Endometrial microvascular endothelial cells (primary cell): ENCODE measurements around the gene ADAMTS3. TPM values are rescaled to one million over a fixed set of nuclear protein-coding genes. Genes with fewer than 3 reads are reported as not detected.

Experiments used
- in situ Hi-C: cut with HindIII; loops from 2 replicates; pipeline ENCODE4 v1.10.0; 2017; ENCODE audit warnings: low sequenced_read_pairs, low pct_unique_long_range_greater_than_20kb; ENCODE audit errors: inconsistent ontology term
- total RNA-seq: library from RNA; depleted of rRNA; stranded (reverse); fragments of >200 nt; gene quantifications from one replicate; pipeline ENCODE4 v1.2.3, GENCODE V29; 2015; ENCODE audit errors: inconsistent ontology term

The ADAMTS3 gene
- total RNA-seq, 1 donor from 2014 or later = 0.19 TPM

- in situ Hi-C loops = no loop called here
Observed at GRCh38 chr4:72494156-72494555, 74.9 kb downstream of the ADAMTS3 start.

- in situ Hi-C loops = no loop called here
Observed at GRCh38 chr4:72489267-72489666, 79.8 kb downstream of the ADAMTS3 start.

DNA sequence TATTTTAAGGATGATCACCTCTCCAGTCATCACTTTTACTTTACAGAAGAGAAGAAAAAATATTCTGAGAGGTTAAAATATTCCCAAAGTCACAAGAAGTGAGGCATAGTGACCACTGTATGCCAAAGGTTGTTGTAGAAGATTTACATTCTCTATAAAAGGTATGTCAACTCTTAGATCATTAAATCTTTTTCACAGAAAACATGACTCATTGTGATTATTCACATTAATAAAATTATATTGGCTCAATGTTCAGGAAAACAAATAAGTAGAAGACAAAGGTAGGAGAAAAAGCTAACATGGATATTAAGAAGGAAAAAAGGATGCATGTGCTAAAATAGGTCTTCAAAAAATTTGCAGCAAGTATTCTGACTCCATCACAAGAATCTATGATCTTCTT lies 82.0 kb downstream of the ADAMTS3 start:
- in situ Hi-C loops = no loop called here

DNA sequence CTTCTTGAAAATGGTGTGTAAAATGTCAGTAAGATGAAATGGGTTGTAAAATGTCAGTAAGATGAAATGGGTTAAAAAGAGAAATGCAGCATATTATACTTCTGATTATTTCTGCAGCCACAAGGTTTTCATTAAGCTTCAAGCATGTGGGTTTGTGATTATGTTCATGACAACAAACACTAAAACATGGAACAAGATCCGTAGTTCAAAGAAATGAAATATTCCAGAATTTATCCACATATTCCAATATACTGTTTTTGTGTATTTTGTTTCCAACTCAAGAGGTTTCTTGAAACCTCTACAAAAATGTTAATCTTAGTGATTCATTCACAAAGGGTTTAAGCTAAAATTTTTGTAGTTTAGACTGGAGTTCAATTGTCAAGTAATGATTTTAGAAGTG lies 84.0 kb downstream of the ADAMTS3 start:
- in situ Hi-C loops = no loop called here

GRCh38 chr4:72473434-72473900 lies 95.6 kb downstream of the ADAMTS3 start:
- in situ Hi-C loops = no loop called here

GRCh38 chr4:72471816-72472215 lies 97.2 kb downstream of the ADAMTS3 start:
- in situ Hi-C loops = no loop called here

- in situ Hi-C loops = no loop called here
Observed at GRCh38 chr4:72468904-72469502, 100.0 kb downstream of the ADAMTS3 start.

DNA sequence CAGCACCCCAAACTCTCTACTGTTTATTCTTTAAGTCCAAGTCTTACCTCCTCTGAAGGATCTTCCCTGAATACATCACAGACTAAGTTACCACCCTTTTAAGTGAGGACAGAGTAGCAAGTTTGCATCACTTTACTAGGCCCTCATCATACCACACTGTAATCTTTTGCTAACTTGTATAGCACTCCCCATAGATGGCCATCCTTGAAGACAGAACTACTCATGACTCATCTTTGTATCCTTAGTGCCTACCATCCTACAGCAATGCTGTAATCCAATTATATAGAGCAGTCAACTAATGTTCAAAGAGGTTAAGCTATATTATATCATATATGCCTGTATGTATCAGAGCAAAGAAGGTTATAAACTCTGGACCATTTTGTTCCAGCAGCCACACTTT lies 101.4 kb downstream of the ADAMTS3 start:
- in situ Hi-C loops = no loop called here

GRCh38 chr4:72463724-72464123 lies 105.3 kb downstream of the ADAMTS3 start:
- in situ Hi-C loops = no loop called here

- in situ Hi-C loops = no loop called here
Observed at GRCh38 chr4:72457158-72457557, 111.9 kb downstream of the ADAMTS3 start.

GRCh38 chr4:72451349-72451748 lies 117.7 kb downstream of the ADAMTS3 start:
- in situ Hi-C loops = no loop called here

DNA sequence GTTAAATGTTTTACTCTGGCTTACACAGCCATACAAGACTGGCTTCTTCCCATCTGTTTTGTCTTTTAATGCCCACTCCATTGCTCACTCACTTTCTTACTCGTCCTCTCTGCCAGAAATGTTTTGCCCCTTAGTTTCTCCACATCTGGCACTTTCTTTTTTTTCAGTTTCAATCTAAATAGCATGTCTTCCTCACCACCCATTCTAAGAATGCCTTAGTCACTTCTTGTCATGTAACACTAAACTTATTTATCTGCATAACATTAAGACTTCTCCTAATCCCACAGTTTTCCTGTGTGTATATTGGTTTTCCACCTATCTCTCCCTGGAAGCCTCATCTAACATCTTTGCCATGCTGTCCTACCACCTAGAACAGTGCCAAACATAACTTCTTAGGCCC lies 119.3 kb downstream of the ADAMTS3 start:
- in situ Hi-C loops = no loop called here

DNA sequence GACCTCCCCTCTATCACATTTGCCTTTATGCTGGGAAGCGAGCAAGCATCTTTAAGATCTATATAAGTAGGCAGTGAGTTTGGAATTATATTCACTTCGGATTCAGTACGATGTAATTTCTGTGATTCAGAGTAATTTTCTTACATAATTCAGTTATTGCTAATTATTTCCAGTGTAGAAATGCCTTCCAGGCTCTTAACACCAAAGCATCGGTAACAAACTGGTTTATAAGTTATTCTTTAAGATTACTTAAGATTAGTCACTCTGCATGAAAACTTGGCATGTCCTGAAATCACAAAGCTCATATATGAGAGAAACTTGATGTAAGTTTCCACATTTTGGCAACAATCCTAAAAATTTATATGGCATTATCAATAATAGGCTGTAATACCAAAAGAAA lies 120.8 kb downstream of the ADAMTS3 start:
- in situ Hi-C loops = no loop called here

DNA sequence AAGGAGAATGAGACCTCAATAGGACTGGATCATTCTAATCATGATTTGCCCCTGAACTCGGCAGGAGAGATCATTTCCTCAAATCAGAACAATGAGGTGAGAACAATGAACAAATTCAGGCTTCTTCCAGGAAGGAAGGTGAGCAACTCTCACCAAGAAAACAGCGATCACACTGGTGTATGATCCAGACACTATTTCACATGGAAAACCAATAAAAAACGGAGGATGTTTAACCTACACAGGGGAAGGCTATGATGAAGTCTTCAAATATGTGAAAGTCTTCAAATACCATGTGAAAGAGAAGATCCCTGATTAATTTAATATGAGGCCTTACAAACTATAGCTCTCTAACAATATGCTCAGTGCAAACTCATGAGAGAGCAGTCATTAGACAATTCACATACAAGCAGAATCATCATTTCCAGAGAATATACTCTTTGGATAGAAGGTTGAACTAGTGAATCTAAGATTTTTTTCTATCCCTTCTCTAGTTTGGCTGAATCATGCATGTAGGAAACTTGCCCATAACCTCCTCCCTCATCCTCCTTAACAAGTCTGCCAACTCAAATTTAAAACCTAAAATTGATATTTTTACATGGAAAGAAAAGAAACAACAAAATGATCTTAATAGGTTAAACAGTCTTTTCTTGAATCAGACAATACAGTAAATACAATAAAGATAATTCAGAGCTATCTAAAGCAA lies 122.5 kb downstream of the ADAMTS3 start:
- in situ Hi-C loops = no loop called here

- in situ Hi-C loops = no loop called here
Observed at GRCh38 chr4:72444092-72444491, 124.9 kb downstream of the ADAMTS3 start.

- in situ Hi-C loops = no loop called here
Observed at GRCh38 chr4:72442715-72443114, 126.3 kb downstream of the ADAMTS3 start.

- in situ Hi-C loops = no loop called here
Observed at GRCh38 chr4:72442147-72442546, 126.9 kb downstream of the ADAMTS3 start.

- in situ Hi-C loops = no loop called here
Observed at GRCh38 chr4:72440386-72440785, 128.6 kb downstream of the ADAMTS3 start.

GRCh38 chr4:72432975-72433374 lies 136.0 kb downstream of the ADAMTS3 start:
- in situ Hi-C loops = no loop called here

DNA sequence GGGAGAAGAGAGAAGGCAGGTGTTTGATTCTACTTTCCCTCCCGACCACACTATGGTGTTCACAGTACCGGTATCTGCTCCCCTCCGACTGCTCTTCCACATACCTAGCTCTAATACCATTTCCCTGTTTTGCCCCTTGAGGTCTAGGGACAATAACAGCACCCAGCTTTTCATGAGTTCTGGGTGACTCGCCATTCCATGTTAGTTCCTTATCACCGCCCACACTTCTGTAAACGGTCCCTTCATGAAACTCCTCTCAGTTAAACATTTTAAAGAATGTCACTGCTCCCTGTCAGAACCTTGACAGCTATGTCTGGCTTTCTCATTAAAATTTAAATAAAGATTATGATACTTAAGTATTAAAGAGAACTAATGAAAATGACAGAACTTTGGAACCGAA lies 136.7 kb downstream of the ADAMTS3 start:
- in situ Hi-C loops = no loop called here

DNA sequence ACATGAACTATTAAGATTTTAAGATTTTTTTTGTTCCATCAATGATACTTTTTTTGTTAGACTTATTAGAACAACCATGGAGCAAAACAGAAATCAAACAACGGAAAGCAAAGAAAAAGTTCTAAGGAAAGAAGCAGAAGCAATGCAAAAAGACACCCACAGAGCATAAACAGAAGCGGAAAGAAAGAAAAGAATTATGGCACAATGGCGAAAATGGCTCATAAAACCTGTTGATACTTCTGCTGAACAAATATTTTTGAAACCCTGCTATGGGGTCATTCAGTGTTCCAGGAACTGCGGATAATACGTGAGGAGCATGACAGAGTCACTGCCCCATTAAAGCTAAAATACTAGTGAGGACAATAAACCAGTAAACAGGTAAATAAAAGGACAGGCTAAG lies 138.0 kb downstream of the ADAMTS3 start:
- in situ Hi-C loops = no loop called here
